Stimulated activated CD4-positive, alpha-beta T cell treated with anti-CD3 and anti-CD28 coated beads, Interleukin-4, amount 100 ng/mL, for 1 hour (primary cell): ENCODE measurements around the gene MYOZ3.
A peak's percentile ranks its signal among the peaks of the same experiment; 100 is the strongest.

Experiments
- DNase-seq: peaks from one replicate; pipeline ENCODE4 v3.0.0-alpha.2; 2020

MYOZ3 gene, protein sequence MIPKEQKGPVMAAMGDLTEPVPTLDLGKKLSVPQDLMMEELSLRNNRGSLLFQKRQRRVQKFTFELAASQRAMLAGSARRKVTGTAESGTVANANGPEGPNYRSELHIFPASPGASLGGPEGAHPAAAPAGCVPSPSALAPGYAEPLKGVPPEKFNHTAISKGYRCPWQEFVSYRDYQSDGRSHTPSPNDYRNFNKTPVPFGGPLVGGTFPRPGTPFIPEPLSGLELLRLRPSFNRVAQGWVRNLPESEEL

DNA sequence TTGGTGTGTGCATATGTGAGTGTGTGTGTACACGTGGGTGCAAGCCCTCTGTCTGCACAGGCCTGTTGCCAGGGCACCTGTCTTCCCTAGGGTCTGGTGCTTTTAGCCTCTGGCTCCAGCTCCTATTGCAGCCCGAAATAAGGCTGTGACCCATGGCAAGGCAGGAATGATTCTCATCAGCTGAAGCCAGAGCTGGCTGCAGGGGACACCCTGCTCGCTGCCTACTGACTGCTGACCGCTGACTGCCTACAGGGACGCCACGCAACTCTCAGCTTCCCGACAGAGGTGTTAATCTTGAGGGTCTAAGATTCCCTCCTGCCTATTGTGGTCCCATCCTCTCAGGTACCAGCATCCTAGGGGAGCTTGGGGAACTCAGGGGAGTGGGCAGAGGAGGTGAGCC is at the start of gene MYOZ3:
Gene MYOZ3, plus strand, starts transcription at position 166 of the 400 bp plus-strand sequence. CDS start 1,691 bp downstream, outside the sequence.
- no peak for DNase-seq

DNA sequence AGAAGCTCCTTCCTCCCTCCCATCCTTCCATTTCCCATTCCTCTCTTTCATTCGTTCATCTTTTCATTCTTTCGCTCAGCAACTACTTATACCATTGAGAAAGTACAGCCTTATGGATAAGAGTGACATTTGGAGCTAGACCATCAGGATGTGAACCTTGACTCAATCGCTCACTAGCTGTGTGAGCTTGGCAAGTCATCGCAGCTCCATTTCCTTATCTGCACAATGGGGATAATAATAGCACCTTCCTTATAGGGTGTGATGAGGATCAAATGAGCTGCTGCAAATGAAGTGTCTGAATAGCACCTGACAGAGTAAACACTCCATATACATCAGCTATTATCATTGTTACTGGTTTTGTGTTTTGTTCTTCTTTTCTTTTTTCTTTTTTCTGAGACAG is 48.6 kb upstream of the MYOZ3 start:
- DNase-seq = no peak

DNA sequence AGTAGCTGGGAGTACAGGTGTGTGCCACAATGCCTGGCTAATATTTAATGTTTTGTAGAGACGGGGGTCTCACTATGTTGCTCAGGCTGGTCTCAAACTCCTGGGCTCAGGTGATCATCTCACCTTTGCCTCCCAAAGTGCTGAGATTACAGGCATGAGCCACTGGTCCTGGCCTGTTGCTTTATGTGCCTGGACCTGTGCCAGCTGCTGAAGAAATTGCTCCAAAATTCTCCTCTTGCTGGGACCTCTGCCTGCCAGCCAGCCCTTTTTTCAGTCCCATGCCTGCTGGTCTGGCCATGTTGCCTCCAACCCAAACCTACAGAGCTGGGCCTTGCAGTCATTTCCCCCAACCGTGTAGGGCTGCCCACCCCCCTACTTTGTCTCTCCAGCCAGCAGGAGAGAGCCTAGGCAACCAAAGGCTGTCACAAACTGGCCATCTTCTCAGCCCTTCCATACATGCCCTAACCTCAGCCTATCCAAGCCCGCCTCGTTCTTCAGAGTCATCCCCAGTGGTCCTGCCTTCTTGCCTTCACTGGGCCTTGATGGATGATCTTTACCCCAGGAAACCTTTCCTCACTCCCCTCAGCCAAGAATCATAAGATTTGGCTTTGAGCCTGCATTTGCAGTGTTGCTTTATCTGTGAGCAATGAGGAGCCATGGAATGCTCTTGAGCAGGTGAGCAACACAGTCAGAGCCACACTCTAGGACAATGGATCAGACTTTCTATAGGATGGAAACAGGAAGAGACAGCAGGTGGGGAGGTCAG is 48.0 kb upstream of the MYOZ3 start:
- DNase-seq = no peak

DNA sequence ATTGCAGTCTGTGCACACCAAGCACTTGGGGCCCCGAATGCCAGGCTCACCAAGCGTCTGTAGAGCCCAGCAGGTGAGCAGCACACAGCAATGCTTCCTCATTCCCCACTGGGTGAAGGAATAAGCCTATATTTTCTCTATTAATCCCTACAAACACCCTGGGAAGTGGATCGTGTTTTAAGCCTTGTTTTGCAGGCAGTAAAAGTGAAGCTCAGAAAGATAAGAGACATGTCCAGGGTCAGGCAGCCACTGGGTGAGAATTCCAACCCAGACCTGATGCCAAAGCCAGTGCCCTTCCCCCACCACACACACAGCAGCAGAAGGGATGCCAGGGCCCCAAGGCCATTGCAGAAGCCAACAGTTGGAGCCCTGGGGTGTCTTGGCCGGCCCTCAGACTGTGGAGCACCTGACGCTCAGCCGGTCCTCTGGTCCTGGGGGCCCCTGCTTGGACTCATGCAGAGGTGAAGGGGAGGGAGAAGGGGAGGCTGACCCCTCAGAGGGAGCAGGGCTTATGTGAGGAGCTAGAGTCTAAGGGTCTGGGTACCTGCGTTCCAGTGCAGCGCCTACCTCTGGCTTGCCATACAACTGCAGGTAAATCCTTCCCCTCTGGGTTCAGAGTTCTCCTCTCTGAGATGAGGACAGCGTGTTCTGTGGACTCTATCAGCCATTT is 46.9 kb upstream of the MYOZ3 start:
- DNase-seq = no peak

DNA sequence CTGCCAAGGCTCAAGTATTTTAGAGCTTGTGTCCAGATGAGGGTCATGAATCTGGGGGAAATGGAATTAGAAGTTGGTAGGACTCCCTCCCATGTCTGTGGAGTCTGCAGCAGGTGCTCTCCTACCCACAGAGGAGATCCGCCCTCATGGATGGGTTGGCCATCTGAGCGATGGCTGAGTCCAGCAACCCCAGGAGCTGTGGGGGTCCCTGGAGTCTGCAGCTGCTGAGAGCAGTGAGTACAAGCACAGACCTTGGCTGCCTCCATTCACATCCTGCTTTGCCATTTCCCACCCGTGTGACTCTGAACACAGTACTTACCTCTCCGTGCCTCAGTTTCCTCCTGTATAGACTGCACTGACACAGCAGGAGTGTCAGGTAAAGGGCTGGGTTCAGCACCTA is 46.4 kb upstream of the MYOZ3 start:
- DNase-seq = no peak

DNA sequence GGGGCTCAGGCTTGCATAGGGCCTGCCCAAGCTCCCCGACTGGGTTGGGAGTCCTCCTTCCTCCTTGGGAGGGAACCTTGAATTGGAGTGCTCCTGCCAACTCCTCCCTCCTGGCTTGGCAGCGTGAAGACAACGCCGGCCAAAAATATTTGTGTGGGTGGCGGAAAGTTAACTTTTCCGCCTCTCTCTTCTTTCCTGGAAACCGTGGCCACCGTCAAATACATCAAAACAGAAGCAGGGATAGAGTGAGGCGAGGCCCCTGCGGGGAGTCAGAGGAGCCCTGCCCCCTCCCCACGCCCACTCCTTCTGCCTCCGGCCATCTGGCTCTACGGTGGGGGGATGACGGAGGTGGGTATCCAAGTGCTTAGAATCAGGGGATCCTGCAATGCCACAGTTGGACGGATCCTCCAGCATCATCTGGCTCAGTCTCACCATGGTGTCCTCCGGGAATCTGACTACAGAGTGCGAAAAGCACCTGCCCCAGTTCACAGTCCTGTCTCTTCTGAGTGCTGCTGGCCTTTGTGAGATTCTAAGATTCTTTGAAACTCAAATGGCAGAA is 45.8 kb upstream of the MYOZ3 start:
- DNase-seq = no peak

DNA sequence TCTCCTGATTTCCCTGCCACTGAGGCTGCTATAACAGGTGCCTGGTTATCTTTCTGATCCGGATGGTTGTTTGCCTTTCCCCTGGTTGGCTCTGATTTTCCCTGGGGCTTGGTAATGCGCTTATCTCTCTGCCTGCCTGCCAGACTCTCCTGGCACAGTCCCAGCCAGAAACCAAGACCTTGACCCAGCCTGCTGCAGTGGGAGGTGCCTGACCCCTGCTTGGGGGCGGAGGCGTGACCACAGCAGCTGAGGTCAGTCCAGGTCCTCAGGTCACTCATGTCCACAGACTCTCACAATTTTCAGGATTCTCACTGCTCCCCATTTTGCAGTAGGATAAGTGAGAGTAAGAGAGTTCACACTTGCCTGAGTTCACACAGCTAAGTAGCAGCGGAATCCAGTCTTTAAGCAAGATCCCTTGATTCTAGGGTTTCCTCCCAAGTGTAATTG is 45.0 kb upstream of the MYOZ3 start:
- DNase-seq = no peak

DNA sequence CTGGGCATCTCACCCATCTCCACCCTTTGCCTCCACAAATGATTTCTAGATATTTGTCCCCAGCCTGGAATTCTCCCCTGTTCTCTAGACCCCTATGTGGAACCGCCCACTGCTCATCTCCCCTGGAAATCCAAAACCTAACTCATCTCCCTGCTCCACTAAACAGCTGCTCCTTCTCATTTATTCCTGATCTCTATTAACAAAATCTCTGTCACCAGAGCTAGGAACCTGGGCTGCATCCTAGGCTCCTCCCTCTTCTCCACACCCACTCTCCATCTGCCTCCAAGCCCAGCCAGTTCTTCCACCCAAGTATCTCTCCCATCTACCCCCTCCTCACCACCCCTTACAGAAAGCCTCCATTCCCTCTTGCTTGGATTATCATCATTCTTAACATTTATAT is 44.5 kb upstream of the MYOZ3 start:
- no peak for DNase-seq

DNA sequence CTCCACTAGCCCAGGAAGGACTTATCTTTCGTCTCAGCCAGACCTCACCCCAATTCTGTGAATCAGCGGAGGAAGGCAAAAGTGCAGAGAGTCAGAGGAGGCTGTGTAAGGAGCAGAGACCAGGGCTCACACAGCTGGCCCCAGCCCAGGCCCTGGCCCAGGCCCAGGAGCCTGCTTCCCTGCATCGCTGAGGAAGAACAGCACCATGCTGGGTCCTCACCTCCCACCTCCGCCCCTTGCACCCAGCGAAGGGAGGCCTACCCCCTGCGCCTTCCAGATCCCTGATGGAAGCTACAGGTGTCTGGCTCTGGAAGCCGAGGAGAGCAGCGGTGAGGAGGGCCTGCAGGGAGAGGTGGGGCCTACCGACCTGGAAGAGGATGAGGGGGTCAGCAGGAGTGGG is 42.9 kb upstream of the MYOZ3 start:
- no peak for DNase-seq

DNA sequence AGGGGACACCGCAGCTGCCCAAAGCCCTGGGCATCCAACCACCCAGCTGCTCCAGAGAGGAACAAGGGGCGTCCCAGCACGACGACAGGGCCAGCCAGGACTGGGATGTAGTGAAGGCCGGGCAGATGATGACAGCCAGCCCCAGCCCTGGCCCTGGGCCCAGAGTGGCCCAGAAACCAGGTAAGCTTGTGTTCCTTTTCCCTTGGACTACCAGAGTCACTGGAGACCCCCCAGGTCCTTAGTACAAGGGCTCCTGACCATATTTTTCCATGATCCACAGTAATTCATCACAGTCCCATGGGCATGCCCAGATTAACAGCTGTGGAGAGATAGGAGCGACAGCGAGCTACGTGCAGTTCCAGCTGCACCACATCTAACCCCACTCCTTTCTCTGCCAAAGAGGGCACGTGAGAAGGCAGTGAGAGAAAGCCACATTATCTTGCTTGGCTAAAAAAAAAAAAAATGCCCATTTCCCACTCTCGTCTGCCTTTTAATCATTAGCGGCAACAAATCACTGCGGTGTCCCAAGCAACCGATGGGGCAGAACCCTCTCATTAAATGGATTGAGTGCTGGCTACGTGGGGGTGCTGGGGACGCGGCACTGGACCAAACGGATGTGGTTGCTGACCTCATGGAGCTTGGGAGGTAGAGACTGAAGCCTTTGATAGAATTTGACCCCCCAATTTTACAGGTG is 42.3 kb upstream of the MYOZ3 start:
- no peak for DNase-seq

DNA sequence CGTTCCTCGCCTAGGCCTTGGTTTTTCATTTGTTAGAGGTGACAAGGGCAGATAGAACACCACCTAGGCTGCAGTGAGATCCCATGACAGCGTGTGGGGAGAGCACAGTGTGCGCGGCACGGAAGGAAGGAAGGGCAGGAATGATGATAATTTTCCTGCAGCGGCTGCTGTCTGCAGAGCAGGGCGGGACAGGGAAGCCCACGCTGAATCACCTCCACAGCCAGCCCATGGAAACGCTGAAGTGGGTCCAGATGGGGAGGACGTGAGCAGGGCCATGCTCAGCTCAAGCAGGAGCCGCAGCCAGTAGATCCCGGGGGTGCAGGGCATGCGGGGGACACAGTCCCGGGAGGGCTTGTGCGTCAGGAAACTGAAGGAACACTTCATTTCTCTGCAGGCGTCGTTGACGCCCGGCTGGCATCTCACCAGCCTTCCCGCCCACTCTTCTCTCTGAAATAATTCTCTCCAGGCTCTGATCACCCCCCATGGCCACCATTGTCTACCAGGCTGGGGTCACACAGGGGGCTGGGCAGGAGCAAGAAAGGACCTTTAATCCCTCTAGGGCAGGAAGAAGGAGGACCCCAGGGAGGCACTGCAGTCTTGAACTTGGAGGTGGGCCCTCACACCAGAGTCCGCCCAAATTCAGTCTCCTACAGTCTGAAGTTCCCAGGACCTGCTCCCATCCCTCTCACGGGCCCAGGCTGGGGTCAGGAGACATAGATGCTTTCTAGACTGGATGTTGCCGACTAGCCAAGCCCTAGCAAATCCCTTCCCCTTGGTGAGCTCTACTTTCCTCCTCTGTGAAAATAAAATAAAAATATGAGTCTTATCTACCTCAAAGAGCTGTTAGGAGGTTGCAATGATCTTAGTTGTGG is 41.5 kb upstream of the MYOZ3 start:
- no peak for DNase-seq

DNA sequence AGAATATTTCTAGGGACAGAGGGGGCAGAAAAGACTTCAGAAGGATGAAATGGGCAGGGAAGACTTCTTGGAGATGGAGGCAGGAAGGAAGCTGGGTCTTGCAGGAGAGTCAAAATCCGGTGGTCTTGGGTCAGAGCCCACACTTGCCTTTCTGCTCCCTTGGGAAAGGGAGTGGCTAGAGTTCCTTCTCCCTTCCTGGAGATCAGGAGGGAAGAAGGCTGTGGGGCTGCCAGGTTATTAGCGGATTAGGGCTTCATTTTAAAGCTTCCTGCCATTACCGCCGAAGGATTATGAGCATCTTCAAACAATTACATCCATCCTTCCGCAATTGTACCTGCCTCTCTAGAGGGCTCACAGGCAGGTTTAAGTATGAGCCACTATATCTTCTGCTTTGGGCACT is 39.8 kb upstream of the MYOZ3 start:
- no peak for DNase-seq

DNA sequence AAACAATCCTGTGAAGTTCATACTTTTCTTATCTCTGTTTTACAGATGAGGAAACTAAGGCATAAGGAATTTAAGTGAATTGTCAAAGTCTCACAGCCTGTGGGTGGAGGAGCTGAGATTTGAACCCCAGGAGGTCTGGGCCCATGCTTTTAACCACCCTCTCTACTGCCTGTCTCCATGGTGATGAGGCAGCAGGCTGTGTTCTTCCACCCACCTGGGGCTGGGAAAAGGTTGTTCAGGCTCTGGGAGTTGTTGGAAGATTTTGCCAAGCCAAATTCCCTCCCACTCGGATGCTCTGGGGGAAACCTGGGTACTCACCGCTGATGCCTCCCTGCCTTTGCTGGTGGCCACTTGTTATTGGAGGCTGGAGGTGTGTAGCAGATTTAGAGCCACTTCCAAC is 38.9 kb upstream of the MYOZ3 start:
- DNase-seq = no peak

DNA sequence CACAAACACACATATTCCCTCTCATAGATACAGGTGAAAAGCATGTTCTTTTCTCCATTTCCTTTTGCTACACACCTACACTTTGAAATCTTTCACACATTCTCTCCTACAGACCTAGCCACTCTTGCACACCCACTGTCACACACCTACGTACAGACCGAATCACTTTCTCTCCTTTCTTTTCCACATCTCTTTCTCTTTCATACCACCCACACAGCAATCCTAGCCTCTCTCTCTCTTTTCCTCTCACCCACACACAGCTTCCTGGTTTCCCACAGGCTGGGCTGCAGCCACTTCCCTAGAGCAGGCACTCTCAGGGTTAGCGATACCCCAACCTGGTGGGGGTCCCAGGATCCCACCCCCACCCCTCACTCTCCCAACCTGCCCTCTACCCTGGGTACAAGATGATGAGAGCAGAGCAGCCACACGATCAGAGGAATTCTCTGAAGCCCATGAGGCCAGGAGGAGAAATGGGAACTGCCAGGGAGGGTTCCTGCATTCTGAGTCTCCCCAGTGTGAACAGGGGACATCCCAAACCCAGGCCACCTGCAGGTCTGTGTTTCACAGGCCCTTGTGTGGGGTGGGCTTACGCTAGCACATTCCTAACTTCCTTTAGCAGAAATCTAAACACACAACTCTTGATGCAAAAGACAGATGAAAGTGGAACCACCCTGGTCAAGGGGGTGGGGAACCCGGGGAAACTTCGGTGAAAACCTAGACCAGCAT is 37.7 kb upstream of the MYOZ3 start:
- DNase-seq = no peak

DNA sequence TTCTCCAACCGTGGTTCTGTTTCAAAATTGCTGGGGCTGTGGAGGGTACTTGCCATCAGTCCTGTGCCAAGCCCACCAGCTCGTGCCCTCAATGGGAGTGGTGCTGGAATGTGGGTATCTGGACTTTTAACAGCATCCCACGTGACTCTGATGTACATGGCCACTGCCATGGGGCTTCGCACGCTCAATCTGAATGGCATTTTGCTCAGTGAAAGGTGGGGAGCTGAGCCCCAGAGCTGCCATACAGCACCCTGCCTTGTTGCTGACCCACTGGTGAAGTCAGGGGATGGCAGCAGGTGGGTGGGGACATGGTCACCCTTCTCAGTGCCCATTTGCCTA is 37.2 kb upstream of the MYOZ3 start:
- DNase-seq = no peak

DNA sequence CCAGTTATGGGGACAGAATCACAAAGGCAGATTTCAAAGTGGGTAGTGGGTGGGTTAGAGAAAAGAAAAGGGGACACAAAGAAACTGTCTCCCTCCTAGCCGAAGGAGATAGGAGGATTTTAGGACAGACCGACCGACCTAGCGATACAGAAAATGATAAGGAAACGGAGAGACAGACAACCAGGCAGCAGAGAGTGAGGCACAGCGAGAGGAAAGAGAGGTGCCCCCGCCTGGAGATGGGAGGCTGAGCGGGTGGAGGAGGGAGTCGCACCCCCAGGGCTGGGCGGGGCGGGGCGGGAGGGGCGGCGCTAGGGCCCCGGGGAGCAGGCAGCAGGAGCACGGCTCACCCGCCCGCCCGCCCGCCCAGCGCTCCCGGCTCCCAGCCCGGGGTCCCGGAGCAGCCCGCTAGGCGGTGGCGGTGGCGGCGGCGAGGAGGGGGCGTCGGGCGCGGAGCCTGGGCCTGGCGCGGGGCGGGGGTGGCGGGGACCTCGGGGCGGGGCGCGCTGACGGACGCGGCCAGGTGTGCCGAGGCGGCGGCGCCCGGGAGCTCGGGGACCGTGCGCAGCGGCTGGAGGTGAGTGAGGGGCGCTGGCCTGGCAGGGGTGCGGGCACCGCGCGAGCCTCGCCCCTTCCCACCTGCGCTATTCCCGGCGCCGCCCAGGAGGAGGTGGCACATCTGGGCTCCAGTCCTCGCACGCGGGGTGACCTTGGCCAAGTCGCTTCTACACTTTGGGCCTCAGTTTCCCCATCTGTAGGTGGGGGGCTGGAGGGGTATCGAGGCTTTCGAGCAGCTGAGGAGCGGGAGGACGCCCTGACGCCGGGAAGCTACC is 36.5 kb upstream of the MYOZ3 start:
- DNase-seq = peak; percentile 16

DNA sequence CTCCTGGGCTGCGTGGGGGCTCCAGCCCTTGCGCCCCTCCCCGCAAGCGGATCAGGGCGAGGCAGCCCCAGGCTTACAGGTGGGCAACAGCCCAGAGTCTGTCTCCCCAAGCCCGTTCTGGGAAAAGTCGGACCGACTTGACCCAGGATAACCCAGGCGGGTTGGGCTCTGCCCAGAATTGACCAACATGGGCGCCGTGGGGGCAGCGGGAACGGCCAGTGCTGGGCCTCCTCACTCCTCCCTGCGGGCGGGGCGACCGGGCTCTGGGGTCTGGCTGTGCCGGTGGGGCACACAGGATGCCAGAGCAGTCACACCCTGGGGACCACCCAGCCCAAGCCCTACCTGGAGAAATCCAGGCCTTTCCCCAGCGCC is 35.9 kb upstream of the MYOZ3 start:
- DNase-seq = no peak

DNA sequence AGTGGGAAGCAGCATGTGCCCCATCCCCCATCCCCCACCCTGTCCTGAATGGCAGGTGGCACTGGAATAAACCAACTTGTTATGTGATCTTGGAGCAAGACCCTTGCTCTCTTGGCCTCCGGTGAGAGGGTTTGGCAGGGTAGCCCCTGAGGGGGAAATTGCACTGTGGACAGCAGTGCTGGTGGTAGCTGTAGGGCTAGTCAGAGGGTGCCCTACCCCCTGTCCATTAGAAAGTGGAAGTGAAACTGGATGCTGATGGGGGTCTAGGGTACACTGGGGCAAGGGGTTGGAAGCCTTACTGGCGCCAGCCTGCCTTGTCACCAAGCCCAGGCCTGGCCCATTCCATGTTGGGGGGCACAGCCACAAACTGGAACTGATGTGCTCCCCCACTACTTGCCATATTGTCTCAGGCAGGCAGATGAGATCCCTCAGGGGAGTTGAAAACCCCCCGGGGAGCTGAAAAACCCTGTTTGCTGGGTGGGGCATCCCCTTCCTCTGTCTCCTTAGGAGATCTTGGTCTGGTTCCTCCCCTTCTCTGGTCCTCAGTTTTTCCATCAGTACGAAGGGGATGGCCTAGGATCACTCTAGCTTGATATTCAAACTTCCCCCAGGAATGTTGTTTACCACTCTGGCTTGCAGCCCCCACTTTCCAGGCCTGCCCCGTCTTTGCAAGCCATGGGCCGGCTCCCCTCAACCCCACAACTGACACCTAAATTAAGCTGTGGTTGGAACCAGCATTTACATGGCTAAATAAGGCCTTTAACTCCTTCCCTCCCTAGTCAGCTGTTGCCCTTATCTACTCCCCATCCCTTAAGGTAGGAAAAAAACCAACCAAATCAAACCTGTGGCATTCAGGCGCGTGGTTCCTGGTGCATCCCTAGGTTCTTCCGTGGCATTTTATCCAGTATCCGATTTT is 35.0 kb upstream of the MYOZ3 start:
- no peak for DNase-seq

DNA sequence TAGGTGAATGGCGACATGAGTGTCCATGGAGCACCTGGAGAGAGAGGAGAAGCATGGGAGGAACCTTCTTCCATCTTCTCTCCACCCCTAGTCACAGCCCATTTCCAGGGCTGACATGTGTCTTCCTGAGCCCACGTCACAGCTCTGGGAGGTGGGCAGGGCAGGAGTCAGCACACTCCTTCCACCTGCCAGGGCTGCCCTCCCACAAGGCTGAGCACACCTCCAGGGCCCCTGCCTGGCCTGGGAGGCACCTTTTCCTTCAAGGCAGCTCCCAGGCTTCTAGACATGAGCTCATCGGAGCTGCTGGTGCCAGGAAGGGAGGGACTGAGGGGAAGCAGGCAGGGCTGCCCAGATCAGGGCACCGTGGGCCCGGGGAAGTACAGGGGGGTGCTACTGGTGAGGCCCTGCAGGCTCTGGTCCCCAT is 34.2 kb upstream of the MYOZ3 start:
- no peak for DNase-seq
